HG03108 (cell line): ENCODE results near the gene MLIP.
"Not testable (repeated sequence)": the region's sequence is repeated elsewhere in the genome, so short reads cannot be mapped to it uniquely, and the experiment has no call there.

Experiments
- ATAC-seq: cut with Tn5 transposase; IDR thresholded peaks from one replicate; pipeline ENCODE4 v1.9.1; 2021; ENCODE audit warnings: moderate library complexity; ENCODE audit not compliant: unreplicated experiment

MLIP gene

GRCh38 chr6:54216336-54216735 lies 105.1 kb downstream of the MLIP start:
- no peak for ATAC-seq

DNA sequence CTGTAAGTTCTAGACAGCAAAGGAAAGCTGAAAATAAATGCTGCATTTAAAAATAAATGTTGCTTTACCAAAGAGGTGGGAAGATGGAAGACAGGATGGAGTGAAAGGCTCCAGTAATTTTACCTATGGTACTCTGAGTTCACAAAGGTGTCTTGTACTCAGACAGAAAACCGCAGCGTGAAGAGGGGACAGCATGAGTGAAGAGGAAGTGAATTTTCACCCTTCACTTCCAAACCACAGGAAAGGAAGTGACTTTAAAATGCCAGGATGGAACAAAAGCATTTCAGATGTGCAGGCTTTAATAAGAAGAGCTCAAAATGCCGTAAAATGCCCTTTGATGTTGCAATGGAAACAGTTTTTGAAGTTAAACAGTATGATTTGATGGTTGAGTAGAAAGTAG lies 105.8 kb downstream of the MLIP start:
- no peak for ATAC-seq

- ATAC-seq: no peak
Observed at GRCh38 chr6:54222217-54222616, 111.0 kb downstream of the MLIP start.

GRCh38 chr6:54232703-54233102 lies 121.5 kb downstream of the MLIP start:
- no peak for ATAC-seq

- ATAC-seq: no peak
Observed at GRCh38 chr6:54234539-54234938, 123.3 kb downstream of the MLIP start.

GRCh38 chr6:54236984-54237383 lies 125.7 kb downstream of the MLIP start:
- no peak for ATAC-seq

DNA sequence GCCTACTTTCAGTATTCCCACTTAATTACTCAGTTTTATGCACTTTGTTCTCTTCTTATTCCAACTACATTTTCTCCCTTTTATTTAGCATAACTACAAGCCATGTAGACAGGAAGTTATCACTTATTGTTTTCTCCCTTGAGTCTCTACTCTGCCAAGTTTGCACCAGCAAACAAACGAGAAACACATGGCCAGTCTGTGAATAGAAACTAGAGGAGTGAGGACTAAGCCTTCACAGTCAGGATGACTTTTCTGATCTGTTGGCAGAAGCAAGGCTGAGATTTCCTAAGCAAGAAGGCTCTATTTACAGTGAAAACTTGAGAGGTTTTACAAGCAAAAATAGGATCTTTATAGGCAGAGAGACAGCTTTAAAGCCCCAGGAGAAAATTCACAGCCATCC lies 127.2 kb downstream of the MLIP start:
- ATAC-seq: no peak

DNA sequence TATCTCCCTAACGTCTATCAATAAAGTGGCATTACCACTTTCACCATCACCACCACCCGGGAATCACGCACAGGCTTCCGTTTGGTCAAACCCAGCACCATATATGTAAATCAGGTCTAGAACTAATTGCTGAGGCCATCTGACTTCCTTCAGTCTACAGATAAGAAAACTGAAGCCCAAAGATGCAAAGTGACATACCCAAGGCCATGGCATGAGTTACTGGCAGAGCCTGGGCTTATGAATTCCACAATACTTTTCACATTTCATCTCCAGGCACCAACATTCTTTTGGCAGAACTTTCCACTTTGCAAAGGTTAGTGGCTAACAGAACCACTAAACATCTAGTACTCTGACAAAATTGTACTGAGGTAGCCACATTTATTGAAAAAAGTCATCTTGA lies 132.5 kb downstream of the MLIP start:
- ATAC-seq: no peak

GRCh38 chr6:54244430-54244829 lies 133.2 kb downstream of the MLIP start:
- no peak for ATAC-seq

GRCh38 chr6:54245265-54245664 lies 134.0 kb downstream of the MLIP start:
- no peak for ATAC-seq

GRCh38 chr6:54248319-54248718 lies 137.1 kb downstream of the MLIP start:
- peak; percentile 77 for ATAC-seq

- no peak for ATAC-seq
Observed at GRCh38 chr6:54248994-54249393, 137.8 kb downstream of the MLIP start.

DNA sequence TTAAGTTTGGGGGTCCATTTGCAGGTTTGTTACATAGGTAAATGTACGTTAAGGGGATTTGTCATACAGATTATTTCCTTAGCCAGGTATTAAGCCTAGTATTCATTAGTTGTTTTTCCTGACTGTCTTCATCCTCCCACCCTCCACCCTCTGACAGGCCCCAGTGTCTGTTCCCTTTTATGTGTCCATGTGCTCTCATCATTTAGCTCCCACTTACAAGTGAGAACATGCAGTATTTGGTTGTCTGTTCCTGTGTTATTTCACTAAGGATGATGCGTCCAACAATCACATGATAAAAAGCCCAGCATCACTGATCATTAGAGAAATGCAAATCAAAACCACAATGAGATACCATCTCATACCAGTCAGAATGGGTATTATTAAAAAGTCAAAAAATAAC lies 138.6 kb downstream of the MLIP start:
- ATAC-seq: not testable (repeated sequence)

- ATAC-seq: no peak
Observed at GRCh38 chr6:54252496-54252895, 141.3 kb downstream of the MLIP start.

DNA sequence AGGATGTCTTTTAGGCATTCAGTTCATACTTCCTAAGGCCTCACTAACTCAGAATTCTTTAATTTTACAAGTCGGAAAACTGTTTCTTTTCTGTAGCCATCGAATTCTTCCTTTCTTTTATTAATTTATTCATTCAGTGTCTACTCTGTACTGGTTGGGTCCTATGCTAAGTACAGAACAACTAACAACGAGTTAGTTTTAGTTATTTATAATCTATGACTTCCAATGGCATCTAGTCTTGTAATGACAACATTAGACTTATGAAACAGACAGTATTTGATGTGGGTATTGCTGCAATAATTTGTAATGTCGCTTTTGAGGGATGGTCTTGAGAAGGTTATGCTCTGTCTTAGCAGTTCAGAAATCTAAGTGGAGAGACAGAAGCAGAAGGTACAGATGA lies 141.7 kb downstream of the MLIP start:
- no peak for ATAC-seq

DNA sequence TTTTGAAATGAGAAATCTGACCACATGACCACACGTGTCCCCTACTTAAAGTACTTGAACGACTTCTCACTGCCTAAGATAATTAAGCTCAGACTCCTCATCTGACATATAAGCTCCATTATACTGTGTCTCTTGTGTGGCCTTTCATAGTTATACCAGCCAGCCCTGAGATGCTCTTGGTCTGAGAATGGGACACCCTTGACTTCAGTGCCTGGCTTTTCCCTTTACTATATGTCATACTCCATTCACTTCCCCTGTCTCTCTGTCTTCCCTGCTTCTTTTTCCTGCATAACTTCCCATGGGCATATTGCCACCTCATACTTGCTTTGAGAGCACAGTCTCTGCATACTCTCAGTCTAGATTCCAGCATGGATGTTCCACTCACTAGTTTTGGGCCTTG lies 143.6 kb downstream of the MLIP start:
- no peak for ATAC-seq

- ATAC-seq: no peak
Observed at GRCh38 chr6:54255886-54256285, 144.6 kb downstream of the MLIP start.

GRCh38 chr6:54260025-54260424 lies 148.8 kb downstream of the MLIP start:
- no peak for ATAC-seq

GRCh38 chr6:54262499-54262898 lies 151.3 kb downstream of the MLIP start:
- ATAC-seq: no peak

- no peak for ATAC-seq
Observed at GRCh38 chr6:54262971-54263370, 151.7 kb downstream of the MLIP start.

- no peak for ATAC-seq
Observed at GRCh38 chr6:54264581-54265272, 153.5 kb downstream of the MLIP start.

DNA sequence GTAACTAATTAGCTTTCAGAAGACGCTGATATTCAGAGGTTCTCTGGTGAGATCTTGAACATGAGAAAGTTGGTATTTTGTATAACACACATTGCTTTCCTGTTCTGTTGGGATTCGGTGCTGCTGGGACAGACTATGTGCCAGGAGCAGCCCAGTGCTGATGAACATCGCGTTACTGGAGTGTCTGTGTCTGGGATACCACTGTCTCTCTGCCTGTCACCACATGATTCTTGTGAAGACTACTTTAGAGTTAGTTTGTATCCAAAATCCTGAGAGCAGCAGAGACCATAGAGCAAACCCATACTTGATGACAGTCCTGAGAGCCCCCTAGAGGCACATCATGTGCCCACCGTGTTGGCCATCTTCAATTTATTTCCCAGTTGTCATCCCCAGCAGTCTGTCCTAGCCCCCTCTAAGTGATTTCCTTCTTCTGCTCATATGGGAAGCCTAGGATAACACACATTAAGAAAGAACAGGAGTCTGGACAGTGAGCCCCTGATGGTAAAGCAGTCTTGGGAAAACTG lies 155.2 kb downstream of the MLIP start:
- no peak for ATAC-seq

DNA sequence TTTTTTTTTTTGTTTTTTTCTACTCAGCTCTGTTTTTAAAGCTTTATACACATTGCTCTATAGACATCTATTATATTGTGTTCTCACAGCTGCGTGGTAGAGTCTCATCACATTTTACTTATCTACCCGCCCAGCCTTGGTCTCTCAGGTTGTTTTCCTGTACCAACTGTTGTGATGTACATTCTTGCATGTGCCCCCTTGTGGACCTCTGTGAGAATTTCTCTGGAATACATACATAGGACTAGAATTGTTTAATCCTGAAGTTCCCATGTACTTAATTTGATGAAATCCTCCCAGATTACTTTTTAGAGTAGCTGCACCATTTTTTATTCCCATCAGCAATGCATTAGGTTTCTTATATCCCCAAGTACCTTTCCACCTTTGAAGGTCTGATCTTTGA lies 156.6 kb downstream of the MLIP start:
- no peak for ATAC-seq
